RPMI7951 (cell line): ENCODE data around the gene ITGB4. TPM values are rescaled to one million over a fixed set of nuclear protein-coding genes. Genes with fewer than 3 reads are reported as not detected.
"Not testable (repeated sequence)": the region's sequence is repeated elsewhere in the genome, so short reads cannot be mapped to it uniquely, and the experiment has no call there.

ENCODE experiments used
- DNase-seq: peaks from one replicate; pipeline ENCODE4 v3.0.0-alpha.2; 2012; ENCODE audit warnings: low read depth
- total RNA-seq: library from RNA; depleted of rRNA; stranded (reverse); fragments of >200 nt; shearing (Covaris generic); gene quantifications from 2 replicates; pipeline ENCODE4 v1.2.3, GENCODE V29; 2014

The ITGB4 gene
- total RNA-seq, 1 experiment from 2014 or later = 0.36 TPM

DNA sequence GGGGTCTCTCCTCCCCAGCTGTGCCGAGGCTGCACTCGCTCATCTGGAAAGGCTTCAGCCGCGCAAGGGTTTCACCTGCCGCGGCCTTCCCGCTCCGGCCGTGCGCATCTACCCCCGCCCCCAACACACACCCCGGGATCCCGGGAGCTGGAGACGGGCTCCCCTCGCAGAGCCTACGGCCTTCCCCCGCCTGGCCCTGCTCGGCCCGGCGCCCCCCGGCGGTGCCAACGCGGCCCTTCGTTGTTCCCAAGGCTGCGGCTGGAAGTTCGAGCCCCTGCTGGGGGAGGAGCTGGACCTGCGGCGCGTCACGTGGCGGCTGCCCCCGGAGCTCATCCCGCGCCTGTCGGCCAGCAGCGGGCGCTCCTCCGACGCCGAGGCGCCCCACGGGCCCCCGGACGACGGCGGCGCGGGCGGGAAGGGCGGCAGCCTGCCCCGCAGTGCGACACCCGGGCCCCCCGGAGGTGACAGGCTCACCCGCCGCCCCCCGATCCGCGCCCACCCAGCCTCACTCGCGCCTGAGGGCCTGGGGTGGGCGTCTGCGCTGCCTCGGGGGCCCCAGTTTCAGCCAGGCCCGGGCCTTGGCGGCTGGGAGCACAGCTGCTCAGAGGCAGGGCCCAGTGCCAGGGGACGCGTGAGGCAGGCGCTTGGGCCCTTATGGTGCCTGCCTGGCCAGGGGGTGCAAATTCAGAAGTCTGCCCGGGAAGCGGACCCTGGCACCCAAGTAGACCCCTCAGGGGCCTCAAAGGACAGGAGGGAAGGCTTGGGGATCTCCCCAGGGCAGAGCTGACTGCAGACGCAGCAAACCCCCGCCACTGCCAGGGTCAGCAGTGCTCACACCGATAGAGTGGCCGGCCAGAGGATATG lies 32.5 kb downstream of the ITGB4 start:
- DNase-seq = peak; percentile 68

DNA sequence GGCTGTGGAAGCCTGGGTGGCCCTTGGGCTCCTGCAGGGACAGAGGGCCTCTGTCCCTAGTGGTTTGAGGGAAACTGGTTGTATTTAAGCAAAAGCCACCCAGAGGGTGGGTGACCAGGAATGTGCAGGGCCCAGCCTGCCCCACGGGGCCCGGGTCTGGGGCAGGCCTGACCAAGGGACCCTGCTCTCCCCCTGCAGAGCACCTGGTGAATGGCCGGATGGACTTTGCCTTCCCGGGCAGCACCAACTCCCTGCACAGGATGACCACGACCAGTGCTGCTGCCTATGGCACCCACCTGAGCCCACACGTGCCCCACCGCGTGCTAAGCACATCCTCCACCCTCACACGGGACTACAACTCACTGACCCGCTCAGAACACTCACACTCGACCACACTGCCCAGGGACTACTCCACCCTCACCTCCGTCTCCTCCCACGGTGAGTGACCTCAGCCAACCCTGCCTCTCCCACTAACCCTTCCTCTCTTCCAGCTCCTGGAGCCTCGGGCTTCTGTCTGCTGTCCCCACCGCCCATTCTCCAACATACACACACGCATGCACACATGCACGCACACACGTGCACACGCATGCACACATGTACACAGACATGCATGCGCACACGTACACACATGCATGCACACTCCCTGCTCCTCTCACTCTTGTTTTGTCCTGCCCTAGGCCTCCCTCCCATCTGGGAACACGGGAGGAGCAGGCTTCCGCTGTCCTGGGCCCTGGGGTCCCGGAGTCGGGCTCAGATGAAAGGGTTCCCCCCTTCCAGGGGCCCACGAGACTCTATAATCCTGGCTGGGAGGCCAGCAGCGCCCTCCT lies 33.3 kb downstream of the ITGB4 start:
- DNase-seq = no peak

DNA sequence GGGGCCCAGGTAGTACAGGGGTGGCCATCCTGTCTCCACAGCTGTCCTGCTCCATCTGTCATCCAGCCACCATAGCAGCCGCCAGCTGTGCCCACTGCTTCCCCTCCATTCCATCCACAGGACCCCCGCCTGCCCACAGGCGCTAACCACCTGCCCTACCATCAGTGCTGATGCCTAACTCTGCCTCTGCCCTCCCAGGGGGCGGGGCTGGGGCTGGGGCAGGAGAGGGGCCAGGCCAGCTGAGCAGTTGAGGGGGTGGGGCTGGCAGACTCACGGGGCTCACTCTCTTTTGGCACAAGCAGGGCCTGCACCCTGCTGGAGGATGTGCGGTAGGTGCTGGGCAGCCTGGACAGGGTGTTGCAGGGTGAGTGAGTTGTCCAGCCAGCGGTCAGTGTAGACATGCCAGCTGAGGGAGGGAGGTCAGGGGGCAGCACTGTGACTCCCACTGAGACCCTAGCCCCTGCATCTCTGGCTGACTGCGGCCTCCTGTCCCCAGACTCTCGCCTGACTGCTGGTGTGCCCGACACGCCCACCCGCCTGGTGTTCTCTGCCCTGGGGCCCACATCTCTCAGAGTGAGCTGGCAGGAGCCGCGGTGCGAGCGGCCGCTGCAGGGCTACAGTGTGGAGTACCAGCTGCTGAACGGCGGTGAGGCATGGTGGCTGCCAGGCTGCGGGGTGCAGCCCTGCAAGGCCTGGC lies 34.1 kb downstream of the ITGB4 start:
- DNase-seq = peak; percentile 53

DNA sequence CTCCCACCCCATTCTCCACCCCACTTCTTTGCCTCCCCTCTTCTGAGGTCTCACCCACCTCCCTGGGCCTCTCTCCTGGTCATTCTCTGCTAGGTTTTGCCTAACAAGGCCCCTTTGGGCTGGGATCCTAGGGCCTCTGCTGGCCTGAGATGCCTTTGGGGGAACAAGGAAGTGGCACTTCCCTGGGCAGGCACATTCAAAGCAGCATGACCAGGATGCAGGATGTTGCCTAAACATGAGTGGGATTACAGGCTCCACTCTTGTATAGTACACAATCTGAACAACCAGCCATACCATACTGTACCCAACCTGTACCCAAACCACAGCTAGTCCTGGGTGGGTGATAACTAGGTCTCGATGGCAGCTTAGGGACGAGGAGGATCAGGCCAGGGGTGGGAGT lies 34.7 kb downstream of the ITGB4 start:
- DNase-seq = no peak

DNA sequence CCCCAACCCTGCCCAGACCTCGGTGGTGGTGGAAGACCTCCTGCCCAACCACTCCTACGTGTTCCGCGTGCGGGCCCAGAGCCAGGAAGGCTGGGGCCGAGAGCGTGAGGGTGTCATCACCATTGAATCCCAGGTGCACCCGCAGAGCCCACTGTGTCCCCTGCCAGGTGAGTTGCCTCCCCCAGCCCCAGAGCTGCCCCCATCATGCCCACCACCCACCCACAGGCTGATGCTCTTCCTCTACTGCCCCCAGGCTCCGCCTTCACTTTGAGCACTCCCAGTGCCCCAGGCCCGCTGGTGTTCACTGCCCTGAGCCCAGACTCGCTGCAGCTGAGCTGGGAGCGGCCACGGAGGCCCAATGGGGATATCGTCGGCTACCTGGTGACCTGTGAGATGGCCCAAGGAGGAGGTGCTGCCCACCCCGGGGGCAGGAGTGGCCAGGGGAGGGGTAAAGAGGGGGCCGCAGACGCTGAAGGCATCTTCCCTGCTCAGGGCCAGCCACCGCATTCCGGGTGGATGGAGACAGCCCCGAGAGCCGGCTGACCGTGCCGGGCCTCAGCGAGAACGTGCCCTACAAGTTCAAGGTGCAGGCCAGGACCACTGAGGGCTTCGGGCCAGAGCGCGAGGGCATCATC lies 35.3 kb downstream of the ITGB4 start:
- no peak for DNase-seq

DNA sequence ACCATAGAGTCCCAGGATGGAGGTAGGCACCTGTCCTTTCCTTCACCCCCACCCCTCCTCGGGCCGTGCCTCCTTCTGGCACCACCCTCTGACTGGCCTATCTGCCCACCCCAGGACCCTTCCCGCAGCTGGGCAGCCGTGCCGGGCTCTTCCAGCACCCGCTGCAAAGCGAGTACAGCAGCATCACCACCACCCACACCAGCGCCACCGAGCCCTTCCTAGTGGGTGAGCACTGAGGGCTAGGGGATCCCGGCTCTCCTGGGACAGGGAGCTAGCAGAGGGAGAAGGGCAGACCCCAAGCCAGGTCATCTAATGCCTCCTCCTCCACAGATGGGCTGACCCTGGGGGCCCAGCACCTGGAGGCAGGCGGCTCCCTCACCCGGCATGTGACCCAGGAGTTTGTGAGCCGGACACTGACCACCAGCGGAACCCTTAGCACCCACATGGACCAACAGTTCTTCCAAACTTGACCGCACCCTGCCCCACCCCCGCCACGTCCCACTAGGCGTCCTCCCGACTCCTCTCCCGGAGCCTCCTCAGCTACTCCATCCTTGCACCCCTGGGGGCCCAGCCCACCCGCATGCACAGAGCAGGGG lies 35.9 kb downstream of the ITGB4 start:
- DNase-seq = no peak

DNA sequence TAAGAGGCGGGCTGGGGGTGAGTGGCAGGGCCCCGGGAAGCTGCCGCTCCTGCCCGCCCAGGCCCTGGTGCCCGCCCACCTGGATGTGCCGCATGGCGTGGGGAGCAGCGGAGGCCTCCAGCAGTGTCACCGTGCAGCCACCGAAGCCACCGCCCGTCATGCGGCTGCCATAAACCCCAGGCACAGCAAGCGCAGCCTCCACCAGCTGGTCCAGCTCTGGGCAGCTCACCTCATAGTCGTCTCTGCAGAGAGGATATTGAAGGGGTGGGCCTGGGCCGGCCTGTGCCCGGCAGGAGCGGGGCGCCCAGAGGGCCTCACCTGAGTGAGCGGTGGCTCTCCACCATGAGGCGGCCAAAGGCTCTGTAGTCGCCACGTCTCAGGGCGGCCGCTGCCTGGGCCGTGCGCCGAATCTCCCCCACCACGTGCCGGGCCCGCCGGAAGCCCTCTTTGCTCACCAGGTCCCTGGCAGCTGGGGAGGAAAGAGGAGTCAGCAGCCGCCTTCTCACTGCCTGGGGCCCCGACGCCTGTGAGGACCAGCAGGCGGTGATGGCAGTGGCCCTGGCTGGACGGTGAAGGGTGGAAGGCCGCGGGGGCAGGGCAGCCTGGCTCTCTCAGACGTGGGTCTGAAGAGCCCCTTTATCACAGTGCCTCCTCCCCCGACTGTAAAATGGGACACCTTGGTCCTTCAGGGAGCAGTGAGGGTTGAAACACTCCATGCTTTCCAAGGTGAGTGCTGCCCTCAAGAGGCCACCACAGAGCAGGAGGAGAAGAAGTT lies 37.1 kb downstream of the ITGB4 start:
- no peak for DNase-seq

DNA sequence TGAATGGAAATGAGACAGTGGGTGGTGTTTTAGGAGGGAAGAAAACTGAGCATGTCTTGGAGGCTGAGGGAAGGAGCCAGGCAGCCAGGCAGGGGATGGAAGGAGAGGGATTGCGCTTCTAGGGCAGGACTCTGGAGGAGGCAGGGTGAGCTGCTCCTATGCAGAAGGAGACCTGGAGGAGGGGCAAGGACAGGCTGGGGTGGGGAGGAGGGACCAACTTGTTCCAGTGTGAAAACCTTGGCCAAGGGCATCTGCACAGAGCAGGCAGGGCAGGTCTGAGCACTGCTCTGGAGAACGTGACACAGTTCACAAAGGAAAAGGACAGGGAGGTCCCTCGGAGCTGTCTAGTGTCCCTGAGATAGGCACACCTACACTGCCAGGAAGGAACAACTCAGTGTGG lies 38.2 kb downstream of the ITGB4 start:
- no peak for DNase-seq

DNA sequence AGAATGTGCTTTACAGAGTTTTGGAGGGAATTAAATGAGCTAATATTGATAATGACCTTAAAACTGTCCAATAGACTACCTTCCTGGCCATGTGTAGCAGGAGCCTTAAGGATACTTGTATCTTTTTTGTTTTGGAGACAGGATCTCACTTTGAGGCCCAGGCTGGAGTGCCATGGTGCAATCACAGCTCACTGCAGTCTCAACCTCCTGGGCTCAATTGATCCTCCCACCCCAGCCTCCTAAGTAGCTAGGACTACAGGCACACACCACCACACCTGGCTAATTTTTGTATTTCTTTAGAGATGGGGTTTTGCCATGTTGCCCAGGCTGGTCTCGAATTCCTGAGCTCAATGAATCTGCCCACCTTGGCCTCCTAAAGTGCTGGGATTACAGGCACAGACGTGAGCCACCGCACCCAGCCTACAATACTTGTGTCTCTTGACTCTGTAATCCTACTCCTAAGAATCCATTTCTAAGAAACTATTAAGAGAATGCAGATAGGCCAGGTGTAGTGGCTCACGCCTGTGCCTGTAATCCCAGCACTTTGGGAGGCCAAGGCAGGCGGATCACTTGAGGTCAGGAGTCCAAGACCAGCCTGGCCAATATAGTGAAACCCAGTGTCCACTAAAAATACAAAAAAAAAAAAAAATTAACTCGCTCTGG lies 38.9 kb downstream of the ITGB4 start:
- DNase-seq = not testable (repeated sequence)

DNA sequence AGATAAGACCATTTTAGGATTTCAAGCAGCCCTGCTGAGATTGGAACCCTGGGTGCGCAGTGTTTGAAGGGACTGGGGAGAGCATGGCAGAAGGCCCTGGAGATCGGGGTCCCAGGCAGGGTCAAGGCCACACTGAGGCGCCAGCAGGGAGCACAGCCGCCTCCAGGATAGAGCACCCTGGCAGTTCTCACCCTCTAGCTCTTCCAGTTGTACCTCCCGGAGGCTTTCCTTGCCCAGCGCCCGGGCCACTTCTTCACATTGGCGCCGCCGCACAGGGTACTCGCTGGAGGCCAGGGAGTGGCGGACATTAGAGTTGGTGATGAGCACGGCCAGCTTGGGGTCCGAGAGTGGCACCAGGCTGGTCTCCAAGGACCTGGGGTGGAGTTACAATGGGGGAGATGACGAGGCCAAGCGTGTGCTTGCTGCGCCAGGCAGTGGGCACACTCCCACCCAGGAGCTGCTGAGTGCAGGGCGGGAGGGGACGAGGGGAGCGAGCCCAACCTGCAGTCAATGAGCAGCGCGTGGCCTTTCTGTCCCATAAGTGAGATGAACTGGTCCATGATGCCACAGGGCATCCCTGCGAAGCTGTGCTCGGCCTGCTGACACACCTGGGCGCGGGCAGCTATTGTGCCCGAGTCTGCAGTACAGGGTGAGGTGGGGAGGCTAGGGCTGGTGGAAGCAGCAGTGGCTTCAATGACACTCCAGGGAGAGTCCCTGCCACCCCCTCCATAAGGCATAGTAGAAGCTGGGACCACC lies 41.4 kb downstream of the ITGB4 start:
- DNase-seq = no peak

DNA sequence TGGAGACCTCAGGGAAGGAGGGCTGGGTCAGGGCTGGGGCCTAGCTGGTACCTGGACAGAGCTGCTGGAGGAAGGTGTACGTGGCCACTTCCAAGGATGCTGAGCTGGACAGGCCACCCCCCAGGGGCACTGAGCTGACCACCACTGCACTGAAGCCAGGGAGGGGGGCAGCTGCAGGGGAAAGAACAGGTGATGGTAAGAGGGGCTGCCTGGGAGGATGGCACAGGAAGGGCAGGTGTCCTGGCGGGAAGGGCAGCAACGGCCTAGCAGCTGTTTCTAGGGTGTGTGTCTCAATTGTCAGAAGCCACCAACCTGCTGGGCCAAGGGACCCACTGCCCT lies 42.0 kb downstream of the ITGB4 start:
- no peak for DNase-seq

DNA sequence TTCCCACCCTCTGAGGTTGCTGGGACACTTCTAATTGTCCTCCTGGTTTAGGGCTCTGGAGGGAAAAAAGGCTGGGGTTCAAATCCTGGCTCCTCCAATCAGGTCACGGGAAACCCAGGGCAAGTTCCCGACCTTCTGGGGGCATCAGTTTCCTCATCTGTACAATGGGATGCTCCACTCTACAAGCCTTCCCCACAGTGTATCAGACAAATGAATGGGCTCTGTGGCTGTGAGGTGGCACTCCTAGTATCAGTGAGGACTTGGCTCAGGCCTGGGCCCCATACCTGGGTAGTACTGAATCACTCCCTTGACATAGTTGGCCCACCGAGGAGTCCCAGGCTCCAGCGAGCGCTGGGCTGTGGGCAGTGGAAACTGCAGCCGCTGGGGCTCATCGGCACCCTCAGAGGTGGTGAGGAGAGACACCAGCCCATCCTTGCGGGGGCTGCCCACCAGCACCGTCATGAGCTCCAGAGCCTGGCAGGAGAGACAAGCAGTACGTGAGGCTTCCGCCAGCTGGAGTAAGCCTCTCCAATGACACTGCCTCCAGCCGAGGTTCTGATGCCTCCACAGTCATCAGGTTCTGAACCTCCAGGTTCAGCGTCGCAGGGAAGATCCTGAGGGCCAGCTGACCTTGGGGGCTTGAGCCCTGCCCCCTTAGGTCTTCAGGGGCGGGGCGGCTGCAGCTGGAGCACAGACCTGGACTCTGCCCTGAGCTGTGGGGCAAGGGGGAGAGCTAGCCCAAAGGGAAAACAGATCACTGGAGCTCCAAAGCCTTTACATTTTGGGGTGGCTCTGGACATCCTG lies 42.6 kb downstream of the ITGB4 start:
- DNase-seq = no peak

DNA sequence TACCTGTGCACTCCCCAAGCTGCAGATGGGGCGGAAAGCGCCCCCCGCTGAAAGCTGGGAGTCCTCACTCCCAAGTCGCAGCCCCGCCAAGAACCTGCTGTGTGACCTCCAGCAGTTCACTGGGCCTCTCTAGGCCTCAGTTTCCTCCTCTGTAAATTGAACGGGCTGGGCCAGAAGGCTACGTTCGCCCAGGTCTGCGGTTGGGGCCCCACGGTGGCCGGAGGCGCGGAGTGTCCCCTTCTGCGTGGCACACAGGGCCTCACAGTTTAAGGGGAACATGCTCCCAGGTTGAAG lies 43.1 kb downstream of the ITGB4 start:
- no peak for DNase-seq

DNA sequence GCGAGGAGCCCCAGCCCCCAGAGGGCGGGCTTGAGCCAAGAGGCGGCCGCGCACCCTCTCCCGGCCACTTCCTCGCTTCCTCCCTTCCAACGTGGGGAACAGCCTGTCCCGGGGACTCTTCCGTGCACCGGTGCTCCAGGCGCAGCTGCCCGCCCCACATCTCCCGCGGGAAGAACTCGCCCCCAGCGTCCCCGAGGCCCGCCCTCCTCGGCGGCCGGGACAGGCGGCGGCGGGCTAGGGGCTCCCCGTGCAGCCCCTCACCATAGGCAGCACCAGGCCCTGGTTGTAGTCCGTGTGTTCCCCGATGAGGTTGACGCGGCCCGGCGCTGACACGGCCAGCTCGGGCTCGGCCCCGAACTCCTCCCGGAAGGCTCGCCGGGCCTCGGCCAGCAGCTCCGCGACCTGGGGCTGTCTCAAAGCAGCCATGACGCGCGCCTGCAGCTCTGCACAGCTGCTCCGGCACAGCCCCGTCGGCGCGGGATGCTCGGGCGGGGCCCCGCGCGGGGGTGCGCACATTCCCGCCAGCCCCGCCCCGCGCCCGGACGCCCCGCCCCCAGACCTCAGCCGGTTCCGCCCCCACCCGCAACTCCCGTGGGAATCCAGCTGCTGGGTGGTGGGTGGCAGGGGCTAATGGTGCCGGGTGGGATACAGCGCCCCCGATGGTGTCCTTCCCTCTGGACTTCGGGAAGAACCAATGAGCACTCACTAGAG lies 43.6 kb downstream of the ITGB4 start, which contains the start of gene GALK1:
Gene GALK1, minus strand, starts transcription at position 482 of the 711 bp plus-strand sequence. Its CDS starts 56 bp downstream, at position 426.
- DNase-seq = peak; percentile 66

DNA sequence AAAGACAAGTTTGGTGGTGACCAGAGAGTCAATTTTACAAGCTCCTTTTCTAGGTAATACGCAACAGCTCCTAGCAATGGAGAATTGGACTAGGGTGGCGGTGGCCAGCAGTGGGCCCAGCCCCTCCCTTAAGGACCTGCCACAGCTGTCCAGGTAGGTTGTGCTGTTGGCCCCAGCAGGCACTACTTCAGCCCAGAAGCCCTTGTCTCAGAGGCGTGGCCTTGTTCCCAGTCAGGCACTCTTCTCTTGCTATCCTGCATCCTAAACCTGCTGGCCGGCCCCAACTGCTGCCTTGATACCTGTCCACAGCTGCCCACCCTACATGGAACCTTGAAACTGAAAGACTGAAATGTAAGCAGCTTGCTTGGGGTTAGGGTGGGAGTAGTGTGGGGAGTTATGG lies 44.7 kb downstream of the ITGB4 start:
- DNase-seq = no peak

DNA sequence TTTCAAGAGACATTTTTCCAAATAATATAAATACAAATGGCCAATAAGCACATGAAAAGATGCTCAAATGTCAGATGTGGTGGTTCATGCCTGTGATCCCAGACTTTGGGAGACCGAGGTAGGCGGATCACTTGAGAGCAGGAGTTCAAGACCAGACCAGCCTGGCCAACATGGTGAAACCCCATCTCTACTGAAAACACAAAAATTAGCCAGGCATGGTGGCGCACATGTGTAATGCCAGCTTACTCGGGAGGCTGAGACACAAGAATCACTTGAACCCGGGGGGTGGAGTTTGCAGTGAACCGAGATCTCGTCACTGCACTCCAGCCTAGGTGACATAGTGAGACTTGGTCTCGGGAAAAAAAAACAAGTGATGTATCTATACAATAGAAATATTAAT lies 46.6 kb downstream of the ITGB4 start:
- DNase-seq = no peak

DNA sequence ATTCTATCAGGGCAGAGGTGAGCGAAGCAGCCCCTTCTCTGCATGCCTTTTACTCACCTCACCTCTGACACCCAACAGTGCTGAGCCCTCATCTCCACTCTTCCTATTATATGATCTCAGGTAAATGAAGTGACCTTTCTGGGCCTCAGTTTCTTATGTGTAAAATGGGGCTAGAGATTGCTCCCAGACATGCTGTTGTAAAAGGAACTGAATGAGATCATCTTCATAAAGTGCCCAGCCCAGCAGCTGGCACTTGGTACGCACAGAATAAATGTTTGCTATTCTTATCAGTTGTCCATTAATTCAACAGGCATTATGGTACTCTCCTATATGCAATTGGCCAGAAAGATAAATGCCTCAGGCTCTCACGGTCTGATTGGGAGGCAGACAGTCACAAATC lies 48.3 kb downstream of the ITGB4 start:
- no peak for DNase-seq
